ENCODE results near the gene ATP6V0A1.
"Not testable (repeated sequence)": the region's sequence is repeated elsewhere in the genome, so short reads cannot be mapped to it uniquely, and the experiment has no call there.

Gene ATP6V0A1

GRCh38 chr17:42438600-42439567, 19.8 kb upstream of the ATP6V0A1 start:
- DNase-seq, result no peak

GRCh38 chr17:42441371-42442195, 17.1 kb upstream of the ATP6V0A1 start:
- DNase-seq, result no peak

GRCh38 chr17:42442196-42442565, 16.5 kb upstream of the ATP6V0A1 start:
- DNase-seq, result no peak

- DNase-seq, result not testable (repeated sequence)
These were observed 9.5 kb upstream of the ATP6V0A1 start for GRCh38 chr17:42449176-42449575.

GRCh38 chr17:42449838-42450237, 8.8 kb upstream of the ATP6V0A1 start:
- DNase-seq, result not testable (repeated sequence)

- not testable (repeated sequence) for DNase-seq
These were observed 7.4 kb upstream of the ATP6V0A1 start for GRCh38 chr17:42451270-42451669.

- no peak for DNase-seq
These were observed 5.2 kb upstream of the ATP6V0A1 start for GRCh38 chr17:42453439-42453838.

- DNase-seq, result not testable (repeated sequence)
These were observed 3.7 kb upstream of the ATP6V0A1 start for GRCh38 chr17:42454987-42455386.

GRCh38 chr17:42456223-42457106, 2.2 kb upstream of the ATP6V0A1 start:
- DNase-seq, result no peak

- no peak for DNase-seq
These were observed 1.4 kb upstream of the ATP6V0A1 start for GRCh38 chr17:42457107-42457792.

- peak; percentile 28 for DNase-seq
These were observed 650 bp downstream of the ATP6V0A1 start for GRCh38 chr17:42459256-42459800.

- DNase-seq, result no peak
These were observed 1.2 kb downstream of the ATP6V0A1 start for GRCh38 chr17:42459801-42460281.

- no peak for DNase-seq
These were observed 1.7 kb downstream of the ATP6V0A1 start for GRCh38 chr17:42460371-42460770.

- no peak for DNase-seq
These were observed 5.3 kb downstream of the ATP6V0A1 start for GRCh38 chr17:42463976-42464400.

GRCh38 chr17:42467889-42468288, 9.2 kb downstream of the ATP6V0A1 start:
- no peak for DNase-seq

- no peak for DNase-seq
These were observed 14.2 kb downstream of the ATP6V0A1 start for GRCh38 chr17:42472709-42473521.

- no peak for DNase-seq
These were observed 15.6 kb downstream of the ATP6V0A1 start for GRCh38 chr17:42474276-42474675.

GRCh38 chr17:42475121-42475520, 16.4 kb downstream of the ATP6V0A1 start:
- DNase-seq, result no peak

GRCh38 chr17:42475835-42476234, 17.2 kb downstream of the ATP6V0A1 start:
- no peak for DNase-seq

GRCh38 chr17:42476411-42476810, 17.7 kb downstream of the ATP6V0A1 start:
- no peak for DNase-seq

- no peak for DNase-seq
These were observed 18.5 kb downstream of the ATP6V0A1 start for GRCh38 chr17:42477173-42477572.
